Fibroblast of lung (primary cell): ENCODE results near the gene SIGMAR1. TPM values are rescaled to one million over a fixed set of nuclear protein-coding genes. Genes with fewer than 3 reads are reported as not detected.

ENCODE experiments used
- DNase-seq, 2 donors: peaks; one replicate each; pipeline versions ENCODE4 v3.0.0 to v3.0.0-alpha.2; 2010; ENCODE audit warnings: low read depth in 2 of 2
- H2AFZ ChIP-seq: 2 replicates; pipeline ENCODE4 v1.5.1; 2012; ENCODE audit warnings: low read length, control low read depth, inconsistent platforms
- H3K27ac ChIP-seq: 2 replicates; pipeline ENCODE4 v1.5.1; 2011; ENCODE audit warnings: low read length, control low read depth; ENCODE audit not compliant: insufficient read depth
- H3K27me3 ChIP-seq: 2 replicates; pipeline ENCODE4 v1.5.1; 2011; ENCODE audit warnings: mild to moderate bottlenecking, low read length; ENCODE audit not compliant: control insufficient read depth, insufficient read depth
- H3K36me3 ChIP-seq: 2 replicates; pipeline ENCODE4 v1.5.1; 2011; ENCODE audit warnings: low read length; ENCODE audit not compliant: control insufficient read depth, insufficient read depth
- H3K4me1 ChIP-seq: 2 replicates; pipeline ENCODE4 v1.5.1; 2011; ENCODE audit warnings: low read length; ENCODE audit not compliant: control insufficient read depth, insufficient read depth; ENCODE audit errors: extremely low read depth
- H3K4me2 ChIP-seq: 2 replicates; pipeline ENCODE4 v1.5.1; 2011; ENCODE audit warnings: low read length, control low read depth; ENCODE audit not compliant: insufficient read depth; ENCODE audit errors: extremely low read depth
- H3K4me3 ChIP-seq, 4 experiments: fragments of 200-600 bp in 1 of 4; sonication (generic) in 1 of 4; replicated peaks in 1 of 4; 2 replicates each; pipeline ENCODE4 v1.5.1; 2011 to 2016; ENCODE audit warnings: low read length in 4 of 4, low read depth in 3 of 4, mild to moderate bottlenecking in 3 of 4, control low read depth in 2 of 4, inconsistent platforms in 1 of 4, mixed read lengths in 1 of 4; ENCODE audit not compliant: insufficient read depth in 1 of 4; ENCODE audit errors: control extremely low read depth in 1 of 4
- H3K79me2 ChIP-seq: 2 replicates; pipeline ENCODE4 v1.5.1; 2012; ENCODE audit warnings: mild to moderate bottlenecking, low read length, inconsistent platforms; ENCODE audit not compliant: control insufficient read depth, insufficient read depth
- H3K9ac ChIP-seq: 2 replicates; pipeline ENCODE4 v1.5.1; 2011; ENCODE audit warnings: mild to moderate bottlenecking, low read length, control low read depth; ENCODE audit not compliant: insufficient read depth
- H3K9me3 ChIP-seq: 2 replicates; pipeline ENCODE4 v1.5.1; 2012; ENCODE audit warnings: low read depth, low read length; ENCODE audit not compliant: control insufficient read depth, insufficient read depth
- H4K20me1 ChIP-seq: 2 replicates; pipeline ENCODE4 v1.5.1; 2011; ENCODE audit warnings: low read length; ENCODE audit not compliant: control insufficient read depth, insufficient read depth; ENCODE audit errors: extremely low read depth
- CTCF ChIP-seq, 2 donors: IDR thresholded peaks in 1 of 2; conservative IDR thresholded peaks in 1 of 2; 1 replicate in 1 of 2; 2 replicates in 1 of 2; pipeline ENCODE4 v1.5.1; 2011 to 2012; ENCODE audit warnings: low read length in 2 of 2, control low read depth in 1 of 2, inconsistent platforms in 1 of 2, low read depth in 1 of 2, mild to moderate bottlenecking in 1 of 2
- EZH2 ChIP-seq: IDR thresholded peaks from 2 replicates; pipeline ENCODE4 v1.5.1; 2012; ENCODE audit warnings: low read length, control low read depth, mild to moderate bottlenecking; ENCODE audit errors: missing control alignments
- polyA plus RNA-seq, 2 donors: library from polyadenylated mRNA; depleted of rRNA in 1 of 2; stranded (reverse) in 1 of 2; unstranded in 1 of 2; fragments of >200 nt; gene quantifications; 2 replicates each; pipeline ENCODE4 v1.2.1, GENCODE V29; 2011 to 2012; ENCODE audit warnings: missing spikeins in 1 of 2
- total RNA-seq: library from RNA; depleted of rRNA; stranded (reverse); fragments of >200 nt; gene quantifications from 2 replicates; pipeline ENCODE4 v1.2.1, GENCODE V29; 2014

The SIGMAR1 gene
- total and polyA plus RNA-seq, 2 donors (not counting 1 experiment from before 2014, with no cell fraction given), result 52.5 to 61.2 TPM

- no peak for TF ChIP-seq EZH2
- Histone ChIP-seq H3K9ac (no peak overlapping the region), H3K4me2 (no peak overlapping the region), H3K79me2 (no peaks in the 10 kb centered on the region), H2AFZ (no peak overlapping the region), H3K9me3 (no peaks in the 10 kb centered on the region), H3K36me3 (no peaks in the 10 kb centered on the region), H3K4me3 (no peak overlapping the region), H3K4me1 (peaks cover 21% of the 10 kb centered on the region), H3K27ac (no peak overlapping the region), H4K20me1 (no peaks in the 10 kb centered on the region), H3K27me3 (no peaks in the 10 kb centered on the region)
- DNase-seq, result no peak
These were observed 19.4 kb upstream of the SIGMAR1 start for GRCh38 chr9:34656992-34657391.

- H3K27ac ChIP-seq, result no peak overlapping the region
- no peaks in the 10 kb centered on the region for H3K27me3 ChIP-seq
- no peaks in the 10 kb centered on the region for H3K79me2 ChIP-seq
- H3K36me3 ChIP-seq, result no peaks in the 10 kb centered on the region
- no peak overlapping the region for H3K4me3 ChIP-seq
- no peak overlapping the region for H3K9ac ChIP-seq
- no peak for DNase-seq
- no peak overlapping the region for H3K4me2 ChIP-seq
- TF ChIP-seq CTCF (conservative IDR thresholded peaks at IDR 0.05 in 1 of 2, IDR thresholded peaks at IDR 0.05 in 1 of 2; ENCODE audit: low read depth in 1 of 2, low read length in 2 of 2) (no peak), EZH2 (no peak)
- H3K4me1 ChIP-seq, result peaks cover 29% of the 10 kb centered on the region
- no peaks in the 10 kb centered on the region for H3K9me3 ChIP-seq
- H4K20me1 ChIP-seq, result no peaks in the 10 kb centered on the region
- H2AFZ ChIP-seq, result no peak overlapping the region
These were observed 17.8 kb upstream of the SIGMAR1 start for GRCh38 chr9:34655394-34655793.

GRCh38 chr9:34654323-34655051, 16.9 kb upstream of the SIGMAR1 start:
- Histone ChIP-seq H3K9ac (no peak overlapping the region), H4K20me1 (no peaks in the 10 kb centered on the region), H3K4me3 (no peak overlapping the region), H3K27me3 (no peaks in the 10 kb centered on the region), H3K79me2 (no peaks in the 10 kb centered on the region), H3K27ac (no peak overlapping the region), H3K36me3 (peaks cover under 1% of the 10 kb centered on the region), H2AFZ (no peak overlapping the region), H3K9me3 (no peaks in the 10 kb centered on the region), H3K4me1 (peaks cover 29% of the 10 kb centered on the region), H3K4me2 (peak overlapping the region; percentile 23)
- DNase-seq, result peak in 1 of 2 donors; percentile 74
- TF ChIP-seq CTCF (conservative IDR thresholded peaks at IDR 0.05 in 1 of 2, IDR thresholded peaks at IDR 0.05 in 1 of 2; ENCODE audit: low read depth in 1 of 2, low read length in 2 of 2), result no peak
- no peak for TF ChIP-seq EZH2
